GM21381 (cell line): ENCODE results near the gene RCVRN.

Experiments
- ATAC-seq: cut with Tn5 transposase; IDR thresholded peaks from one replicate; pipeline ENCODE4 v1.9.1; 2021; ENCODE audit warnings: mild to moderate bottlenecking, moderate library complexity; ENCODE audit not compliant: unreplicated experiment

RCVRN gene

GRCh38 chr17:9899280-9900043, 5.6 kb downstream of the RCVRN start:
- no peak for ATAC-seq

- no peak for ATAC-seq
Observed at GRCh38 chr17:9898812-9899211, 6.3 kb downstream of the RCVRN start.

- ATAC-seq = no peak
Observed at GRCh38 chr17:9897372-9897968, 7.6 kb downstream of the RCVRN start.

GRCh38 chr17:9895923-9896322, 9.1 kb downstream of the RCVRN start:
- no peak for ATAC-seq

- no peak for ATAC-seq
Observed at GRCh38 chr17:9894231-9894630, 10.8 kb downstream of the RCVRN start.

GRCh38 chr17:9893411-9894012, 11.6 kb downstream of the RCVRN start:
- ATAC-seq = no peak

- no peak for ATAC-seq
Observed at GRCh38 chr17:9890124-9890523, 14.9 kb downstream of the RCVRN start.

- ATAC-seq = no peak
Observed at GRCh38 chr17:9887508-9887907, 17.6 kb downstream of the RCVRN start.

GRCh38 chr17:9886141-9886930, 18.7 kb downstream of the RCVRN start:
- no peak for ATAC-seq

GRCh38 chr17:9883451-9883850, 21.6 kb downstream of the RCVRN start:
- no peak for ATAC-seq

- no peak for ATAC-seq
Observed at GRCh38 chr17:9880582-9880999, 24.5 kb downstream of the RCVRN start.

GRCh38 chr17:9878786-9879525, 26.1 kb downstream of the RCVRN start:
- no peak for ATAC-seq

GRCh38 chr17:9878356-9878755, 26.7 kb downstream of the RCVRN start:
- ATAC-seq = no peak

- no peak for ATAC-seq
Observed at GRCh38 chr17:9875441-9875840, 29.6 kb downstream of the RCVRN start.

- no peak for ATAC-seq
Observed at GRCh38 chr17:9874722-9875121, 30.3 kb downstream of the RCVRN start.

- ATAC-seq = no peak
Observed at GRCh38 chr17:9872852-9873251, 32.2 kb downstream of the RCVRN start.

- no peak for ATAC-seq
Observed at GRCh38 chr17:9868552-9868951, 36.5 kb downstream of the RCVRN start.

GRCh38 chr17:9865586-9865985, 39.5 kb downstream of the RCVRN start:
- ATAC-seq = no peak

- ATAC-seq = no peak
Observed at GRCh38 chr17:9862949-9863348, 42.1 kb downstream of the RCVRN start.

- ATAC-seq = no peak
Observed at GRCh38 chr17:9862220-9862619, 42.9 kb downstream of the RCVRN start.

GRCh38 chr17:9860851-9861250, 44.2 kb downstream of the RCVRN start:
- no peak for ATAC-seq
